Lung (tissue), 16 donors: ENCODE measurements around the gene NSMCE4A. TPM values are rescaled to one million over a fixed set of nuclear protein-coding genes. Genes with fewer than 3 reads are reported as not detected.
"Not testable (repeated sequence)": the region's sequence is repeated elsewhere in the genome, so short reads cannot be mapped to it uniquely, and the experiment has no call there.

Experiments used
- ATAC-seq: fragments of 200-7000 bp; cut with Tn5 transposase; one replicate; pipeline ENCODE4 v1.9.1; 2020; ENCODE audit warnings: moderate number of reproducible peaks; ENCODE audit not compliant: insufficient read depth, low FRiP score
- DNase-seq, 3 donors: peaks; one replicate each; pipeline ENCODE4 v3.0.0-alpha.2; 2013 to 2017
- H3K27ac ChIP-seq, 2 donors: one replicate each; pipeline ENCODE4 v1.5.1; 2013; ENCODE audit warnings: mild to moderate bottlenecking in 2 of 2, moderate library complexity in 2 of 2, control low read depth in 1 of 2, inconsistent platforms in 1 of 2, low read depth in 1 of 2, low read length in 1 of 2
- H3K27me3 ChIP-seq, 3 donors: one replicate each; pipeline ENCODE4 v1.5.1; 2013; ENCODE audit warnings: low read length in 2 of 3; ENCODE audit not compliant: control insufficient read depth in 3 of 3, insufficient read depth in 3 of 3
- H3K36me3 ChIP-seq, 4 donors: one replicate each; pipeline ENCODE4 v1.5.1; 2013; ENCODE audit warnings: low read length in 4 of 4, mild to moderate bottlenecking in 1 of 4, moderate library complexity in 1 of 4; ENCODE audit not compliant: control insufficient read depth in 4 of 4, insufficient read depth in 4 of 4
- H3K4me1 ChIP-seq, 5 donors: one replicate each; pipeline ENCODE4 v1.5.1; 2013; ENCODE audit warnings: low read length in 5 of 5, mild to moderate bottlenecking in 2 of 5, moderate library complexity in 1 of 5; ENCODE audit not compliant: control insufficient read depth in 5 of 5, insufficient read depth in 5 of 5
- H3K4me3 ChIP-seq: one replicate; pipeline ENCODE4 v1.5.1; 2013; ENCODE audit warnings: mild to moderate bottlenecking, control low read depth, moderate library complexity
- H3K9ac ChIP-seq, 2 donors: one replicate each; pipeline ENCODE4 v1.5.1; 2013; ENCODE audit warnings: low read length in 2 of 2, control low read depth in 1 of 2; ENCODE audit not compliant: insufficient read depth in 1 of 2
- H3K9me3 ChIP-seq, 4 donors: one replicate each; pipeline ENCODE4 v1.5.1; 2013; ENCODE audit warnings: low read length in 3 of 4, mild to moderate bottlenecking in 1 of 4, moderate library complexity in 1 of 4; ENCODE audit not compliant: control insufficient read depth in 4 of 4, insufficient read depth in 3 of 4
- CTCF ChIP-seq: IDR thresholded peaks from 2 replicates; pipeline ENCODE4 v1.5.1; 2012; ENCODE audit warnings: mild to moderate bottlenecking; ENCODE audit errors: control extremely low read depth, extremely low read depth
- WGBS, 2 donors: extraction: QIAGEN DNeasy Blood & Tissue Kit; methylation state at CpG; one replicate each; pipeline ENCODE4 v1.1.7; 2013; 5-methylcytosine and 5-hydroxymethylcytosine counted together
- long read RNA-seq, 5 donors: transcript quantifications; one replicate each; lab custom pipeline, GENCODE V29; 2026
- polyA plus RNA-seq, 2 donors: library from polyadenylated mRNA; stranded (reverse); fragments of 200-250 nt; gene quantifications; one replicate each; pipeline ENCODE4 v1.2.1, GENCODE V29; 2013
- total RNA-seq, 2 donors: library from RNA; depleted of rRNA in 1 of 2; stranded (reverse); fragments of >200 nt in 1 of 2; gene quantifications; one replicate each; pipeline ENCODE4 v1.2.1, GENCODE V29; 2014 to 2021
- donor health status: control.
- donor health status: control.
- donor health status: Bipolar disorder and iron deficiency.
- donor health status: healthy.
- donor health status: DM: yes; HTN: yes; CAD: no.

NSMCE4A gene
- 10 to 100 TPM; 47.5 to 83.4 TPM for total RNA-seq
- polyA plus RNA-seq, result 10 to 100 TPM; 28.4 to 88.7 TPM
- long read RNA-seq, donor 1, transcript NSMCE4A-209 (3 exons, 1,345 nt), result minor isoform, 5 of 50 reads
- long read RNA-seq, donor 1, transcript NSMCE4A-202 (11 exons, 1,394 nt), result major isoform, 29 of 50 reads
- long read RNA-seq, donor 1, transcript NSMCE4A-208 (2 exons, 643 nt), result minor isoform, 6 of 50 reads
- long read RNA-seq, donor 1, partial matches to known transcripts, result 9 of 50 reads
- long read RNA-seq, donor 1, other reads (novel, unspliced or antisense), result 0 of 50 reads
- long read RNA-seq, donor 2, transcript NSMCE4A-202 (11 exons, 1,394 nt), result major isoform, 8 of 12 reads
- long read RNA-seq, donor 2, partial matches to known transcripts, result 0 of 12 reads
- long read RNA-seq, donor 2, other reads (novel, unspliced or antisense), result 0 of 12 reads
- long read RNA-seq, donor 3, transcript NSMCE4A-208 (2 exons, 643 nt), result minor isoform, 8 of 24 reads
- long read RNA-seq, donor 3, transcript NSMCE4A-202 (11 exons, 1,394 nt), result major isoform, 9 of 24 reads
- long read RNA-seq, donor 3, partial matches to known transcripts, result 0 of 24 reads
- long read RNA-seq, donor 3, other reads (novel, unspliced or antisense), result 5 of 24 reads
- long read RNA-seq, donor 4, transcript NSMCE4A-202 (11 exons, 1,394 nt), result major isoform, 7 of 12 reads
- long read RNA-seq, donor 4, partial matches to known transcripts, result 0 of 12 reads
- long read RNA-seq, donor 4, other reads (novel, unspliced or antisense), result 0 of 12 reads
- long read RNA-seq, donor 5, transcript NSMCE4A-208 (2 exons, 643 nt), result minor isoform, 6 of 46 reads
- long read RNA-seq, donor 5, transcript NSMCE4A-202 (11 exons, 1,394 nt), result major isoform, 22 of 46 reads
- long read RNA-seq, donor 5, partial matches to known transcripts, result 14 of 46 reads
- long read RNA-seq, donor 5, other reads (novel, unspliced or antisense), result 0 of 46 reads

- DNase-seq (peak; percentile 84 to 90 (median 85)), ATAC-seq (peak; percentile 91)
- Histone ChIP-seq H3K36me3 (peaks cover 0 to 8% (median 5%) of the 10 kb centered on the region in 4 donors), H3K9me3 (no peaks in the 10 kb centered on the region), H3K27me3 (no peaks in the 10 kb centered on the region), H3K4me3 (peak within 1 kb of the TSS; percentile 70), H3K9ac (peak within 1 kb of the TSS; percentile 55 to 69), H3K27ac (peak within 1 kb of the TSS; percentile 92 to 99), H3K4me1 (peaks cover 6 to 12% (median 6%) of the 10 kb centered on the region in 5 donors)
- 0% methylated on average over 91 to 101 of the region's 101 CpGs for WGBS, 2 donors
- peak; percentile 33 for TF ChIP-seq CTCF
Observed at GRCh38 chr10:121974535-121975294, at the start of gene NSMCE4A. Gene NSMCE4A (minus strand): TSS chr10:121975217. CDS start chr10:121975165, 52 bp downstream.

- H3K4me3 ChIP-seq, H3K36me3 ChIP-seq, H3K9me3 ChIP-seq, DNase-seq, H3K27ac ChIP-seq, H3K27me3 ChIP-seq, H3K9ac ChIP-seq, ATAC-seq: not testable (repeated sequence)
- peaks cover 0 to 32% (median 12%) of the 10 kb centered on the region in 5 donors for H3K4me1 ChIP-seq
- 96% methylated on average over 7 of the region's 7 CpGs for WGBS, 2 donors
Observed at GRCh38 chr10:122023257-122023656, 48.2 kb upstream of the NSMCE4A start.

- no peak for ATAC-seq
- TF ChIP-seq CTCF, result no peak
- no peak overlapping the region for H3K4me3 ChIP-seq
- 83 to 84% methylated on average over 4 of the region's 4 CpGs for whole genome bisulfite sequencing, 2 donors
- no peaks in the 10 kb centered on the region for H3K9me3 ChIP-seq
- H3K36me3 ChIP-seq, result no peaks in the 10 kb centered on the region
- peaks cover 0 to 32% (median 12%) of the 10 kb centered on the region in 5 donors for H3K4me1 ChIP-seq
- DNase-seq, result no peak
- H3K27ac ChIP-seq, result peak overlapping the region in 1 of 2 donors; percentile 86
- no peaks in the 10 kb centered on the region for H3K27me3 ChIP-seq
- H3K9ac ChIP-seq, result no peak overlapping the region
Observed at GRCh38 chr10:122022276-122022675, 47.3 kb upstream of the NSMCE4A start.
